GM19240 (cell line): ENCODE results near the gene CYTH4.

ENCODE experiments used
- DNase-seq: peaks from one replicate; pipeline ENCODE4 v3.0.0; 2011; ENCODE audit warnings: low spot score; ENCODE audit not compliant: insufficient read length

Gene CYTH4

GRCh38 chr22:37288521-37288920, 6.2 kb downstream of the CYTH4 start:
- DNase-seq: no peak

GRCh38 chr22:37289156-37289735, 6.9 kb downstream of the CYTH4 start:
- no peak for DNase-seq

GRCh38 chr22:37290737-37291136, 8.4 kb downstream of the CYTH4 start:
- no peak for DNase-seq

- DNase-seq: no peak
These were observed 9.4 kb downstream of the CYTH4 start for GRCh38 chr22:37291559-37292298.

DNA sequence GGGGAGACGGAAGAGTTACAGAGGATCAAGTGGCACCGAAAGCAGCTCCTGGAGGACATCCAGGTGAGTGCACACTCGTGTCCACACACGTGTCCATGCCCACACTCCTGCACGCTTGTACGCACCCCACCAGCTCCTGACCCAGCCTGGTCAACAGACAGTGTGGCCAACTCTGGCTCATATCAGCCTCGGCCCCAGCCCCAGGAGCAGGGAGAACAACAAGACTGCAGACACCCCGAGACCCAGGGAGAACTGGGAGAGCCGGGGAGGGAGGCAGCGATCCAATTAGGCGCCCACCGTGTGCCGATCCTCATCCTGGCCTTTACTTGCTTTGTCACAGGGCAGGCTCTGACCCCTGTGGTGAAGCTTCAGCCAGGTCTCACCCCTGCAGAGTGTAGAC, 10.3 kb downstream of the CYTH4 start:
- DNase-seq: no peak

- no peak for DNase-seq
These were observed 10.9 kb downstream of the CYTH4 start for GRCh38 chr22:37293172-37293571.

- DNase-seq: no peak
These were observed 12.4 kb downstream of the CYTH4 start for GRCh38 chr22:37294747-37295146.

- no peak for DNase-seq
These were observed 13.0 kb downstream of the CYTH4 start for GRCh38 chr22:37295213-37295886.

DNA sequence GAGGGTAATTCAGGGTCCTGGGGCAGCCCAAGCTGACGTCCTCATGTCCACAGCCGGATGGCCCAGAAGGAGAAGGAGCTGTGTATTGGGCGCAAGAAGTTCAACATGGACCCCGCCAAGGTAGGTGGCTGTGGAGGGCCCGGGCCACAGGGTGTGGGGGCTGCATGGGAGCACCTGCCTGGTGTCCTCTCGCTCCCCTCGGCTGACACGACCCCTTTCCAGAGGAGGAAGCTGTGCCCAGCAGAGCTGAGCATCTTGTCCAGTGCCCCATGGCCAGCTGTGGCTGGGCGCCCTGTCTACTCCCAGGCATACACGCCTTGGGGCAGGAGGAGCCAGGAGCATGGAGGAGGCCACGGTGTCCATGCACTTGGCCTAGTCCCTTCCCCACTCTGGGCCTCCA, 13.6 kb downstream of the CYTH4 start:
- no peak for DNase-seq

GRCh38 chr22:37298748-37299495, 16.6 kb downstream of the CYTH4 start:
- DNase-seq: no peak

DNA sequence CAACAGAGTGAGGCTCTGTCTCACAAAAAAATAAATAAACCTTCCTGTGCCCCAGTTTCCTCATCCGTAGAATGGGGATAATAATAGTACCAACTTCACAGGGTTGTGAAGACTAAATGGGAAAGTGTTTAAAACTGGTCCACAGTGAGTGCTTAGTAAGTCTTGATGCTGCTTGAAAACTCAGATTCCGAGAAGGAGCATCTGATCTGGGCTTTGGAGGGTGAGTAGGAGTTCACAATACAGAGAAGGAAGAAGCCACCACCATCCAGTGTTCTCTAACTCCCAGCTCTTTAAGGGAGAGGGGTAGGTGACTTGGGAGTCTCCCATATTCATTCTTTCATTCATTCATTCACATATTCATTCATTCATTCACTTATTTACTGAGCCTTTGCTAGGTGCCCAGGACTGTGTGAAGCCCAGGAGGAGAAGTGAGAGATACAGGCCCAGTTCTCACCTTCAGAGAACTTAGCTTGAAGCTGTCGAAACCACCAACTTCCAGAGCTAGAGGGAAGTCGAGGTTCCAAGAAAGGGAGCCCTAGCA, 17.7 kb downstream of the CYTH4 start:
- no peak for DNase-seq

GRCh38 chr22:37300551-37301017, 18.3 kb downstream of the CYTH4 start:
- DNase-seq: no peak

DNA sequence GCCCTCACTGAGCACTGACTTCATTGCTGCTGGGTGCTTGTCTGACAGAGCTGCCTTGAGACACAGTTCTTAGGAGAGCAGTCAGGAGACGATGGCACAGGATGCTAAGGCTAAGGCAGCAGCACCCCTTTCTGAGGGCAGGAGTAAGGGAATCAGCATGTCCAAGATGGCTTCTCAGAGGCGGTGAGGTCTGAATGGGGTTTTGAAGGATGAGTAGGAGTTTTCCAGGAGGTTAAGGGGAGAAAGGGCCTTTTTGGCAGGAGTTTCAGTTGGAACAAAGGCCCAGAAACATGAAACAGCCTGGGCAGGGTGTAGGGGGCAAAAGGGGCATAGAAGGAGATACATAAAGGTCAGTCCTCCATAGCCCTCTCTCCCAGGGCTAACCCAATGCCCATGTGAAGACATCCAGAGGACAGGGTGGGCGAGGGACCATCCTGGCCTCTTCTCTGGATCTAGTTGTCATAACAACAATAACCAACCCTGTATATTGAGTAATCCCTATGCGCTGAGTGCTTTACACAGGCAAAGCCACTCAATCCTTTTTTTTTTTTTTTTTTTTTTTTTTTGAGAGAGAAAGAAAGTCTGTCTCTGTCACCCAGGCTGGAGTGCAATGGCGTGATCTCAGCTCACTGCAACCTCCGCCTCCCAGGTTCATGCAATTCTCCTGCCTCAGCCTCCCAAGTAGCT, 19.0 kb downstream of the CYTH4 start:
- DNase-seq: no peak

- no peak for DNase-seq
These were observed 20.6 kb downstream of the CYTH4 start for GRCh38 chr22:37302674-37303555.

GRCh38 chr22:37303821-37304274, 21.5 kb downstream of the CYTH4 start:
- no peak for DNase-seq

- no peak for DNase-seq
These were observed 22.5 kb downstream of the CYTH4 start for GRCh38 chr22:37304595-37305343.

DNA sequence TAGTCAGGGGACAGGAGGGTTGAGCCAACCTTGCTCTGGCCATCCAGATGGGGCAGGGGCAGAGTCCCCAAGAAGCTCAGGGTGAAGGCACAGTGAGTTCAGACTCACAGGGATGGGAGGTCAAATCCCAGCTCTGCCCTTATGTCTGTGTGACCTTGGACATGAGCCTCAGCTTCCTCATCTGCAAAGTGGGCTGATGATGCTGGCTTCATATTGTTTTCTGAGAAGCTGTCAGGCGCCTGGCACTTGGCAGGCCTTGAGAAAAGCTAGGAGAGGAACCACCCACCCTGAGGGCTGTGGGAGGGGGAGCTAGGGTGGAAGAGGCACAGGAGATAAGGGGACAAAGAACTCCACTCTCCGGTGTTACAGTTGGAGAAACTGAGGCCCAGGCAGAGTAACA, 23.6 kb downstream of the CYTH4 start:
- no peak for DNase-seq

- no peak for DNase-seq
These were observed 24.2 kb downstream of the CYTH4 start for GRCh38 chr22:37306494-37306829.
